ENCODE data around the gene KDM2B. TPM values are rescaled to one million over a fixed set of nuclear protein-coding genes. Genes with fewer than 3 reads are reported as not detected.

KDM2B gene
- total RNA-seq, 1 experiment from 2014 or later = 49.3 TPM

DNA sequence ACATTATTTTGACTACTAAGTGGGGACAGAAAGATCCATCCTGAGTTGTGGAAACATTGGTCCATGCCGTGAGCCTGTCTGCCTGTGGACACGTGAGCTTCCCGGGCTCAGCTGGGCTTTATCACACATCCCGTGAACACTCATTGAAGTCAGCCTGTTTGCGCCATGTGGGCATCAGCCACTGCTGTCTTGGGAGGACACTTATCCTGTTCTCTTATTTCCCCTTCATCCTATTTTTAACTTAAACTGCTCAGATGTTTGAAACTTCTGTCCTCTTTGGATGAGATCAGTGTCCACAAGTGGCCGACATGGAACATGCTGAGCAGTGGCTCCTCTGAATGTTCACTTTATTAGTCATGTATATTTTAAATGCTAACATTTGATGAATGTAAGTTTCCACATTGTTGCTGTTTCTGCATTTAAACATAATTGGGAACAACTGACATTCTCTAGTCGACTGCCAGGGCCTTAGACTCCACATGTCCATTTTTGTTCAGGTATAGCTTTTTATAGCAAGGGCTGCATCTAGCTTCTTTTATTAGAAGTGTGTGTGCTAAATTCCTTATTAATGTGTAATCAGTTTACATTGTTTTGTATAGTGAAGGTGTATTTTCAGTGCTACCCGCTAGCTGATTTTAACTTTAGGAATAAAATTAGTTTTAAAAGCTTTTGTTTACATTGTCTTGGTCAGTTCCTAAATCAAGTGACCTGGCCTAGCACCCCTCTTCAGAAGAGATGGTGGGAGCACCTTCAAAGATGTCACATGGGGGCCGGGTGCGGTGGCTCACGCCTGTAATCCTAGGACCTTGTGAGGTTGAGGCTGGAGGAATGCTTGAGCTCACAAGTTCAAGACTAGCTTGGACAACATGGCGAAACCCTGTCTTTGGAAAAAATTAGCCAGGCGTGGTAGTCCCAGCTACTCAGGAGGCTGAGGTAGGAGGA is 156.9 kb downstream of the KDM2B start:
- ChIA-PET POLR2A (ENCODE audit: low non-redundant PET) (no interaction called here), CTCF (interaction anchor here (0.6 kb wide), 1 partner anchor 88 kb away, joined by 4 read pairs; no protein-coding TSS in a partner anchor)
- Histone ChIP-seq H3K9me3 (ENCODE audit: low read depth, low read length, poor library complexity, severe bottlenecking) (no peaks in the 10 kb centered on the region), H3K4me3 (ENCODE audit: low read depth, low read length, poor library complexity, severe bottlenecking) (no peak overlapping the region), H3K27ac (ENCODE audit: low read depth, low read length, poor library complexity, severe bottlenecking) (no peak overlapping the region), H3K4me1 (ENCODE audit: insufficient read depth, low read length, poor library complexity, severe bottlenecking) (no peaks in the 10 kb centered on the region), H3K27me3 (replicated peaks; ENCODE audit: insufficient read depth, low read depth, low read length, poor library complexity) (no peaks in the 10 kb centered on the region), H3K36me3 (ENCODE audit: insufficient read depth, low read length, poor library complexity, severe bottlenecking) (peaks cover 86% of the 10 kb centered on the region)
- no peak for DNase-seq (ENCODE audit: low spot score)
- BruUV-seq (replicated peaks) = no TSS peak
- TF ChIP-seq, protein P1, sequence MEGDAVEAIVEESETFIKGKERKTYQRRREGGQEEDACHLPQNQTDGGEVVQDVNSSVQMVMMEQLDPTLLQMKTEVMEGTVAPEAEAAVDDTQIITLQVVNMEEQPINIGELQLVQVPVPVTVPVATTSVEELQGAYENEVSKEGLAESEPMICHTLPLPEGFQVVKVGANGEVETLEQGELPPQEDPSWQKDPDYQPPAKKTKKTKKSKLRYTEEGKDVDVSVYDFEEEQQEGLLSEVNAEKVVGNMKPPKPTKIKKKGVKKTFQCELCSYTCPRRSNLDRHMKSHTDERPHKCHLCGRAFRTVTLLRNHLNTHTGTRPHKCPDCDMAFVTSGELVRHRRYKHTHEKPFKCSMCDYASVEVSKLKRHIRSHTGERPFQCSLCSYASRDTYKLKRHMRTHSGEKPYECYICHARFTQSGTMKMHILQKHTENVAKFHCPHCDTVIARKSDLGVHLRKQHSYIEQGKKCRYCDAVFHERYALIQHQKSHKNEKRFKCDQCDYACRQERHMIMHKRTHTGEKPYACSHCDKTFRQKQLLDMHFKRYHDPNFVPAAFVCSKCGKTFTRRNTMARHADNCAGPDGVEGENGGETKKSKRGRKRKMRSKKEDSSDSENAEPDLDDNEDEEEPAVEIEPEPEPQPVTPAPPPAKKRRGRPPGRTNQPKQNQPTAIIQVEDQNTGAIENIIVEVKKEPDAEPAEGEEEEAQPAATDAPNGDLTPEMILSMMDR (conservative IDR thresholded peaks at IDR 0.05; ENCODE audit: low read depth, low read length) = no peak
- TF ChIP-seq EZH2 (IDR thresholded peaks at IDR 0.05; ENCODE audit: borderline replicate concordance, low read depth, low read length, poor library complexity, severe bottlenecking) = no peak
- intact Hi-C loops (cut with micrococcal nuclease; ENCODE audit: unreplicated experiment) = no loop called here

DNA sequence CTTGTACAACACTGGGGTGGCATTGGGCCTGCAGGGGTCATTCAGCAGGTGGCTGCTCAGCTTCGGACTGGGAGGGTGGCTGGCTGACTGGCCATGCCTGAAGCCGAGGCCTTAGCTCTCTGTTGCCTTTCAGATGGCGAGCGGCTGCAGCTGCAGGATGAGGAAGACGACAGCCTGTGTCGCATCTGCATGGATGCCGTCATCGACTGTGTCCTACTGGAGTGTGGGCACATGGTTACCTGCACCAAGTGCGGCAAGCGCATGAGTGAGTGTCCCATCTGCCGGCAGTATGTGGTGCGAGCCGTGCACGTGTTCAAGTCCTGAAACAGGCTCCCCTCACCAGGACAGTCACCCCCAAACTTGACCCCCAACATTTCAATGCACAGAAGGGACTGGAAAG is 157.6 kb downstream of the KDM2B start:
- no peaks in the 10 kb centered on the region for H3K27me3 ChIP-seq (replicated peaks; ENCODE audit: insufficient read depth, low read depth, low read length, poor library complexity)
- no peaks in the 10 kb centered on the region for H3K4me1 ChIP-seq (ENCODE audit: insufficient read depth, low read length, poor library complexity, severe bottlenecking)
- no peak for DNase-seq (ENCODE audit: low spot score)
- ChIA-PET CTCF (no interaction called here), POLR2A (ENCODE audit: low non-redundant PET) (no interaction called here)
- no peak for TF ChIP-seq EZH2 (IDR thresholded peaks at IDR 0.05; ENCODE audit: borderline replicate concordance, low read depth, low read length, poor library complexity, severe bottlenecking)
- TF ChIP-seq, protein P1 (conservative IDR thresholded peaks at IDR 0.05; ENCODE audit: low read depth, low read length) = no peak
- H3K36me3 ChIP-seq (ENCODE audit: insufficient read depth, low read length, poor library complexity, severe bottlenecking) = peaks cover 79% of the 10 kb centered on the region
- intact Hi-C loops (cut with micrococcal nuclease; ENCODE audit: unreplicated experiment) = no loop called here
- no peaks in the 10 kb centered on the region for H3K9me3 ChIP-seq (ENCODE audit: low read depth, low read length, poor library complexity, severe bottlenecking)
- no peak overlapping the region for H3K4me3 ChIP-seq (ENCODE audit: low read depth, low read length, poor library complexity, severe bottlenecking)
- no peak overlapping the region for H3K27ac ChIP-seq (ENCODE audit: low read depth, low read length, poor library complexity, severe bottlenecking)
- BruUV-seq (replicated peaks) = no TSS peak

DNA sequence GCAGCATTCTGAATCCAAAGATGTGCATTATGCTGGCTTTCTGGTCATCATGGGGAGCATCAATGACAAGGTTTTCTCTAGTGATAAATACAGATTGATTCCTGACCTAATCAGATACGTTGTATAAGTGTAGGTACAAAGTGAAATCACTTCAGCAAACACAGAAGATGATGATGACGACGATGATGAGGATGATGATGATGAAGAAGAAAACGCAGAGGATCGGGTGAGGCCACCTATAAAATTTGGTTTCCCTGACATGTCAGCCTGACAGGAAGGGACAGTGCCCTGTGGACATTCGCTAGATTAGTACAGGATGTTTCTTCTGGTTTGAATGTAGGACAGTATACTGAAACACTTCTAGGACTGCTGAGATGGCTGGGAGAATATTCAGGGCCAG is 160.7 kb downstream of the KDM2B start:
- Histone ChIP-seq H3K4me1 (ENCODE audit: insufficient read depth, low read length, poor library complexity, severe bottlenecking) (no peaks in the 10 kb centered on the region), H3K36me3 (ENCODE audit: insufficient read depth, low read length, poor library complexity, severe bottlenecking) (peaks cover 77% of the 10 kb centered on the region), H3K9me3 (ENCODE audit: low read depth, low read length, poor library complexity, severe bottlenecking) (no peaks in the 10 kb centered on the region), H3K27ac (ENCODE audit: low read depth, low read length, poor library complexity, severe bottlenecking) (no peak overlapping the region), H3K27me3 (replicated peaks; ENCODE audit: insufficient read depth, low read depth, low read length, poor library complexity) (no peaks in the 10 kb centered on the region), H3K4me3 (ENCODE audit: low read depth, low read length, poor library complexity, severe bottlenecking) (no peak overlapping the region)
- CTCF ChIA-PET = no interaction called here
- intact Hi-C loops (cut with micrococcal nuclease; ENCODE audit: unreplicated experiment) = no loop called here
- POLR2A ChIA-PET (ENCODE audit: low non-redundant PET) = no interaction called here
- TF ChIP-seq EZH2 (IDR thresholded peaks at IDR 0.05; ENCODE audit: borderline replicate concordance, low read depth, low read length, poor library complexity, severe bottlenecking) = no peak
- no TSS peak for BruUV-seq (replicated peaks)
- no peak for DNase-seq (ENCODE audit: low spot score)
